K562 (cell line): ENCODE results near the gene AKT1. TPM values are rescaled to one million over a fixed set of nuclear protein-coding genes. Genes with fewer than 3 reads are reported as not detected.

Experiments used
- BRD9 ChIP-seq: fragments of 450-650 bp; IDR thresholded peaks from 2 replicates; pipeline ENCODE4 v1.6.1; 2018; ENCODE audit warnings: low read depth; ENCODE audit not compliant: partially characterized antibody
- CTCF ChIP-seq, 3 experiments: IDR thresholded peaks in 2 of 3; conservative IDR thresholded peaks in 1 of 3; 2 replicates each; pipeline ENCODE4 v1.5.1; 2011 to 2012; ENCODE audit warnings: low read length in 3 of 3, mild to moderate bottlenecking in 3 of 3, control low read depth in 2 of 3, improper control_type of control experiment in 1 of 3, inconsistent platforms in 1 of 3, low read depth in 1 of 3, mixed read lengths in 1 of 3, moderate library complexity in 1 of 3; ENCODE audit not compliant: insufficient read depth in 2 of 3
- FOXK1 ChIP-seq: sonication (generic); formaldehyde crosslinking; IDR thresholded peaks from 2 replicates; pipeline ENCODE4 v1.8.0; 2022; ENCODE audit warnings: missing genetic modification reagents, mild to moderate bottlenecking, borderline replicate concordance
- GATA2 ChIP-seq: sonication (generic); formaldehyde crosslinking; IDR thresholded peaks from 2 replicates; pipeline ENCODE4 v1.4.0; 2020; ENCODE audit warnings: mild to moderate bottlenecking, missing genetic modification reagents
- HNRNPK ChIP-seq: fragments of 200-400 bp; formaldehyde crosslinking; IDR thresholded peaks from one replicate; pipeline ENCODE4 v1.6.1; 2018; ENCODE audit warnings: mild to moderate bottlenecking, low read depth, low read length; ENCODE audit not compliant: poor library complexity, severe bottlenecking
- NR2C2 ChIP-seq, 2 experiments: fragments of 200-800 bp in 1 of 2; sonication (Bioruptor generic) in 1 of 2; sonication (generic) in 1 of 2; formaldehyde crosslinking in 1 of 2; IDR thresholded peaks; 2 replicates each; pipeline versions ENCODE4 v1.6.1 to v1.8.0; 2016 to 2022; ENCODE audit warnings: mild to moderate bottlenecking in 1 of 2, missing compliant biosample characterization in 1 of 2, missing genetic modification characterization in 1 of 2, missing genetic modification reagents in 1 of 2
- PHTF2 ChIP-seq: fragments of 250-450 bp; sonication (Bioruptor Pico); IDR thresholded peaks from 2 replicates; pipeline ENCODE4 v1.5.0; 2021; ENCODE audit warnings: mild to moderate bottlenecking
- SAP30 ChIP-seq: fragments of 200-600 bp; sonication (generic); IDR thresholded peaks from 2 replicates; pipeline ENCODE4 v1.6.1; 2012; ENCODE audit warnings: borderline replicate concordance, low read depth, mild to moderate bottlenecking, moderate library complexity, low read length, control low read depth, inconsistent platforms; ENCODE audit not compliant: insufficient read depth, poor library complexity, severe bottlenecking
- SUPT5H ChIP-seq: fragments of 450-650 bp; IDR thresholded peaks from 2 replicates; pipeline ENCODE4 v1.6.1; 2016
- TEAD1 ChIP-seq, 2 experiments: fragments of 450-650 bp in 1 of 2; sonication (generic) in 1 of 2; formaldehyde crosslinking; IDR thresholded peaks; 2 replicates each; pipeline versions ENCODE4 v1.4.0 to v1.8.0; 2020 to 2022; ENCODE audit warnings: mild to moderate bottlenecking in 2 of 2, missing genetic modification reagents in 1 of 2
- ZHX1 ChIP-seq: fragments of 150-350 bp; conservative IDR thresholded peaks from 2 replicates; pipeline ENCODE4 v1.6.1; 2014; ENCODE audit warnings: low read length
- ZNF282 ChIP-seq: sonication (generic); formaldehyde crosslinking; IDR thresholded peaks from 2 replicates; pipeline ENCODE4 v1.8.1; 2023; ENCODE audit warnings: missing genetic modification reagents
- polyA plus RNA-seq, 8 experiments: library from polyadenylated mRNA; depleted of rRNA in 4 of 8; stranded (reverse) in 5 of 8; unstranded in 3 of 8; fragments of >200 nt; fragmentation: Nextera tagmentation in 2 of 8; fragmentation: Illumina TruSeq in 1 of 8; extraction: Ambion mirVana in 2 of 8; extraction: Trizol in 1 of 8; gene quantifications; 2 replicates each; pipeline versions ENCODE4 v1.2.1 to v1.2.3, GENCODE V29; 2011 to 2014; ENCODE audit warnings: inconsistent platforms in 1 of 8, missing spikeins in 1 of 8
- total RNA-seq, 7 experiments: library from RNA; depleted of rRNA in 6 of 7; stranded (reverse); fragments of >200 nt in 6 of 7; fragmentation: Illumina TruSeq in 2 of 7; extraction: Trizol in 2 of 7; gene quantifications; 2 replicates each; pipeline versions ENCODE4 v1.2.1 to v1.2.3, GENCODE V29; 2011 to 2021; ENCODE audit warnings: low replicate concordance in 1 of 7
- TF ChIP-seq, protein P1 (sequence below): fragments of 200-800 bp; sonication (Bioruptor generic); IDR thresholded peaks from 2 replicates; pipeline ENCODE4 v1.6.1; 2016; ENCODE audit warnings: missing genetic modification characterization, missing compliant biosample characterization

Gene AKT1
- total and polyA plus RNA-seq, 9 of the 15 experiments (the other 6 are each of a cell fraction or from before 2014, with no cell fraction given): 0.49 to 132 (median 75.1) TPM

- 0 out of 4 replicates have a peak, but pooled peaks of 1 of the 2 experiments have one; percentile 8 for TF ChIP-seq TEAD1 (CRISPR knock-in tag; IDR thresholded peaks at IDR 0.05)
- TF ChIP-seq SUPT5H: peak; percentile 71
- no peak for TF ChIP-seq FOXK1 (CRISPR knock-in tag)
- TF ChIP-seq CTCF (IDR thresholded peaks at IDR 0.05 in 2 of 3, conservative IDR thresholded peaks at IDR 0.05 in 1 of 3; ENCODE audit: insufficient read depth in 2 of 3, low read depth in 1 of 3, low read length in 3 of 3): no peak
- no peak for TF ChIP-seq PHTF2
- no peak for TF ChIP-seq ZNF282 (CRISPR knock-in tag)
- TF ChIP-seq GATA2 (CRISPR knock-in tag): no peak
- no peak for TF ChIP-seq ZHX1
- no peak for TF ChIP-seq HNRNPK
- TF ChIP-seq, protein P1, sequence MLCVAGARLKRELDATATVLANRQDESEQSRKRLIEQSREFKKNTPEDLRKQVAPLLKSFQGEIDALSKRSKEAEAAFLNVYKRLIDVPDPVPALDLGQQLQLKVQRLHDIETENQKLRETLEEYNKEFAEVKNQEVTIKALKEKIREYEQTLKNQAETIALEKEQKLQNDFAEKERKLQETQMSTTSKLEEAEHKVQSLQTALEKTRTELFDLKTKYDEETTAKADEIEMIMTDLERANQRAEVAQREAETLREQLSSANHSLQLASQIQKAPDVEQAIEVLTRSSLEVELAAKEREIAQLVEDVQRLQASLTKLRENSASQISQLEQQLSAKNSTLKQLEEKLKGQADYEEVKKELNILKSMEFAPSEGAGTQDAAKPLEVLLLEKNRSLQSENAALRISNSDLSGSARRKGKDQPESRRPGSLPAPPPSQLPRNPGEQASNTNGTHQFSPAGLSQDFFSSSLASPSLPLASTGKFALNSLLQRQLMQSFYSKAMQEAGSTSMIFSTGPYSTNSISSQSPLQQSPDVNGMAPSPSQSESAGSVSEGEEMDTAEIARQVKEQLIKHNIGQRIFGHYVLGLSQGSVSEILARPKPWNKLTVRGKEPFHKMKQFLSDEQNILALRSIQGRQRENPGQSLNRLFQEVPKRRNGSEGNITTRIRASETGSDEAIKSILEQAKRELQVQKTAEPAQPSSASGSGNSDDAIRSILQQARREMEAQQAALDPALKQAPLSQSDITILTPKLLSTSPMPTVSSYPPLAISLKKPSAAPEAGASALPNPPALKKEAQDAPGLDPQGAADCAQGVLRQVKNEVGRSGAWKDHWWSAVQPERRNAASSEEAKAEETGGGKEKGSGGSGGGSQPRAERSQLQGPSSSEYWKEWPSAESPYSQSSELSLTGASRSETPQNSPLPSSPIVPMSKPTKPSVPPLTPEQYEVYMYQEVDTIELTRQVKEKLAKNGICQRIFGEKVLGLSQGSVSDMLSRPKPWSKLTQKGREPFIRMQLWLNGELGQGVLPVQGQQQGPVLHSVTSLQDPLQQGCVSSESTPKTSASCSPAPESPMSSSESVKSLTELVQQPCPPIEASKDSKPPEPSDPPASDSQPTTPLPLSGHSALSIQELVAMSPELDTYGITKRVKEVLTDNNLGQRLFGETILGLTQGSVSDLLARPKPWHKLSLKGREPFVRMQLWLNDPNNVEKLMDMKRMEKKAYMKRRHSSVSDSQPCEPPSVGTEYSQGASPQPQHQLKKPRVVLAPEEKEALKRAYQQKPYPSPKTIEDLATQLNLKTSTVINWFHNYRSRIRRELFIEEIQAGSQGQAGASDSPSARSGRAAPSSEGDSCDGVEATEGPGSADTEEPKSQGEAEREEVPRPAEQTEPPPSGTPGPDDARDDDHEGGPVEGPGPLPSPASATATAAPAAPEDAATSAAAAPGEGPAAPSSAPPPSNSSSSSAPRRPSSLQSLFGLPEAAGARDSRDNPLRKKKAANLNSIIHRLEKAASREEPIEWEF (CRISPR knock-in tag): no peak
- TF ChIP-seq BRD9: no peak
- TF ChIP-seq NR2C2 (CRISPR knock-in tag; IDR thresholded peaks at IDR 0.05): no peak
- TF ChIP-seq NR2C2 (tag; IDR thresholded peaks at IDR 0.05): no peak
- TF ChIP-seq SAP30: peak; percentile 49
These were observed 43.2 kb downstream of the AKT1 start (continued) for GRCh38 chr14:104752423-104752734.
